HG02852 (cell line): ENCODE results near the gene MBP.

Source experiments
- ATAC-seq: cut with Tn5 transposase; IDR thresholded peaks from one replicate; pipeline ENCODE4 v1.9.1; 2021; ENCODE audit warnings: mild to moderate bottlenecking, moderate library complexity; ENCODE audit not compliant: unreplicated experiment

The MBP gene

DNA sequence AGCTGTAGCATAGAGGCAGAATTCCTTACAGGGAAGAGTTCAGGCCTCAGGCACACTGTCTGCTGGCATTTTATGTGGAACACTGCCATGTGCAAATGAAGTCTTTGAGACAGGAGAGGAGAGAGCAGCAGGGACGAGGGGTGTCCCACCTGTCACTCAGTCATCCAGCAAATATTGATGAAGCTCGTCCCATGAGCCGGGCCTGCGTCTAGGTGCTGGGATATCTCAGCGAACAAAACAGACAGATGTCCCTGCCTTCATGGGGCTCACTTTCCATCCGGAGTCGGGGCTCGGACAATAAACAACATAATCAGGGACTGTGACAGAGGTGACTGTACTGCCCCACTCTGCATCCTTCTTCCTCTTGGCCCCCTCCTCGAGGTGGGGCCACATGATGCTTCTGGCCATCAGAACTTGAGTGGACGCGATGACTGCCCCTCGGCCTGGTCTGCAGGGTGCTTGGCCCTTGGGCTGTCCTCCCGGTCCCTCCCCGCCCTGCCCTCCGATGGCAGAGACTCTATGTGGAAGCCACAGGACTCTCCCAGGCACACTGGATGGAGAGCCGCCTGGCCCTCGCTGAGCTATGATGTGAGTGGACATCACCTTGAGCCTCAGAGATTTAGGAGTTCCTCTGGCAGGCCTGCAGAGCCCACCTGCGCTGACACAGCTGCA, 78.8 kb downstream of the MBP start:
- no peak for ATAC-seq

DNA sequence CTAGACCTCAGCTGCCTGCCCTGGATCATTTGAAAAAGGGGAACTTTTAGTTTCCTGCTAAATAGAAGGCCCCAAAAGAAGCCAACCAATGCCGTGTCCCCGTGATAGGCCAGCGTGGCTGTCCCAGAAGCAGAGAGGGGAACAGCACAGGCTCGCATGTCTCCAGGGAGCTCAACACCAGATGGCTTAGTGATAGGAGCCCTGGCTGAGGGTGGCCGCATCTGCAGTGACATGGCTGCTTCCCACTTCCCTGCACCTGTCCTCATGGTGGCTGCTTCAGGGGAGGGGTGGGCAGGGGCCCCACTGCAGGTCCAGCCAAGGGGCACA, 79.6 kb downstream of the MBP start:
- no peak for ATAC-seq

DNA sequence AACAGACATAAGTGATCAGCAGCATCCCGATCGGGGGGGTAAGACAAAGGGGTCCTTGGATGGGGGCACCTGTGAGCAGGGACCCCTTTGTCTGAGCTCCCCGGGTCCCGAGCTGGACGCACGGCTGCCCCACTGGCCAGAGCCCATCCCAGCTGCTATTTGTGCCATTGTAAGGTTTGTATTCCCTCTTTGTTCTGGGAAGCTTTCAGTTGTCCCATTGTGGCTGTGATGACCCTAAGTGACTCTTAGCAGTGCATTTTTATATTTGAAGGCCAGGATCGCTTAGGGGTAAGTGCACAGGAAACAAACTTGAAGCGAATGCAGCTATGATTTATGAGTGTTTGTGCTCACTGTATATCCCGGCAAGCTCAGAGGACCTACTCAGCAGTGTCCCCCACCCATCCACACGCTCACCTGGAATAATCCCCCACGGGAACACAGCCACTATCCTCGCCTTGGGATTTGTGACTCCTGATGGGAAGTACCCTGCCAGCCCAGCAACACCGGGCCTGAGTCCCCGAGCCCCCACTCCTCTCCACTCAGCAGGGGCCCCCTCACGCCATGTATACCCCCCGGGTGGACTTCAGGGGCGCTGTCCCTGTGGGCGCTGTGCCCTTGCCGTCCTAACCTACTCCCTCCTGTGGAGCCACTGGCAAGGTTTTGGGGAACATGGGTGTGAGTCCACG, 80.1 kb downstream of the MBP start:
- ATAC-seq = no peak

DNA sequence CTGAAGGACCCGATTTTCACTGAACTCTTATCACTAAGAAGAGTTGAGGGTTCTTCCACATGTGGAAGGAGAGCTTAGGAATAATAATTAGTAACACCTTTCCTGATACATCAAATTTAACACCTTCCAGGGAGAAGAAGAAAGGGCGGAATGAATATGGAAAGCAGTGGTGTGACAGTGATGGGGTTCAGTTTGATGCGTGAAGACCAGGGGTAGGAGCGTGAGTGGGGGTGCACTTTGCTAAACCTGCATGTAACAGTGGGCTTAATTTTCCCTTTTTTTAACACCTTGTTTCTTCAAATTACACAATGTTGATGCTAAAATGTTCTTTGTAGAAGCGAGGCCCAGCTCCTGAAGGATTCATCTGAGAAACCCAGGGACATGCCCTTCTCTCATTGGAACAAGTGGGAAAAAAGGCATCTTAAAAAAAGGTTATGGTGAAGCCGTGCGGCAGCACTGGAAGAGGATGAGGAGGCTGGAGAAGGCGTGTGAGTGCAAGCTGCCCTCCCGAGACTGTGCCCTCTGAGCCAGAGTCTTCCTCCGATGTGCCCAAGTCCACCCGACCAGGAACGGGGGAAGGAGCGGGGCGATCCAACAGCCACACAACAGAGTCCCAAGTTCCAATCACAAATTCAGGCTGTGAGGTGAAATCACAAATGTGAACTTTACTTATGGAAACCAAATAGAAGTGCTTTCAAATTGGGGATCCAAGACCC, 80.8 kb downstream of the MBP start:
- no peak for ATAC-seq

DNA sequence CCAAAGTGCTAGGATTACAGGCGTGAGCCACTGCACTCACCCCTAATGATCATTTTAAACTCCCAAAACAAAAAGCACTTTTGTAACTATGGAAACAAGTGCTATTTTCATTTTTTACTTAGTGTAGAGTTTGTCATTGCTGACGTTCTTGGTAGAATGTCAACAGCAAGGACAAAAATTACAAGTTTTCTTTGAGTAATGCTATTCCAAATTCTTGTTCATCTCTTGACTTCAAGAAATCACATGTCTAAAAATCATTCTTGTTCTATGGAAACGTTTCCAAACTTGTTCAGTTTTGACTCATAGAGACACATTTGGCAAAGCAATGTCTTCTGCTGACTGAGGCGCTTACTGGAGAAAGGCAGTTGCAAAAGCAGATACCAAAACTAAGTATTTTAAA, 82.6 kb downstream of the MBP start:
- ATAC-seq = no peak

DNA sequence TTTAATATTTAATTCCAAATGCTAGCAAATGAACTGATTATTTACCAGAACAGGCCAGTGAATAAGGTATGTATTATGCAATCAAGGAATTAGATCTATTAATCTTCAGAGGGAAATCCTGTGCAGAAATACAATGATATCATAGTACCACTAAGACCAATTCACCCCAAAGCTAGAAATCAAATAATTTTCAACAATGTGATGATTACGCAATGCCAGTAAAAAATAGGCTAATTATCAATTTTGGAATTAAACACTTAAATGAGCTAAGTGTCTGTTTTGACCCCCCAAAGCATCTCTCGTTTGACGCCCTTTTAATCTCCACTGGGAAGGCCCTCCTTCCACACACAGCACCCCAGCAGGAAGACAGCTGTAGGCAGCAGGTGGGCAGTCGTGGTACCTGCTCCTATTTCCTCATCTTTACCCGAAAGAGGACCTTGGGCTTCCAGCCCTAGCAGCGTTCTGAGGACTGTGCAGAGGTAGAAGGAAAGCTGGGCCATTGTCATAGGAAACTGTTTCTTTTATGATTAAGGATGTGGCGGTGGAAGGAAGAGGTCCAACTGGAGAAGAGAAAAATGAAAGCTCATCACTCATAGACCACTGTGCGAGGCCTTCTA, 84.7 kb downstream of the MBP start:
- no peak for ATAC-seq

DNA sequence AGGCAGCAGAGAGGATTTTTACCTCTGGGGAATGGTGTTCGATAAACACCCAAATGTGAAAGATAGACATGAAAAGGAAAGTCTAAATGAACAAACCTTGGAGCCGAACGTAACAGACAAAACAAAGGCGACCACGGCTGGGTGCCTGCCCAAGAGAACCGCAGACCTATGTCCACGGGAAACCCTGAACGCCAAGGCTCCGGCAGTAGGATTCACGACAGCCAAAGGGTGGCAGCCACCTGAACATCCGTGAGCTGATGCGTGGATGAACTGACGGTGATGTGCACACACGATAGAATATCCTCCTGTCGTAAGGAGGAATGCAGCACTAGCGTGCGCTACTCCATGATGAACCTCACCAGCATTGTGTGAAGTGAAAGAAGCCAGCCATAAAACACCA, 85.6 kb downstream of the MBP start:
- ATAC-seq = no peak

DNA sequence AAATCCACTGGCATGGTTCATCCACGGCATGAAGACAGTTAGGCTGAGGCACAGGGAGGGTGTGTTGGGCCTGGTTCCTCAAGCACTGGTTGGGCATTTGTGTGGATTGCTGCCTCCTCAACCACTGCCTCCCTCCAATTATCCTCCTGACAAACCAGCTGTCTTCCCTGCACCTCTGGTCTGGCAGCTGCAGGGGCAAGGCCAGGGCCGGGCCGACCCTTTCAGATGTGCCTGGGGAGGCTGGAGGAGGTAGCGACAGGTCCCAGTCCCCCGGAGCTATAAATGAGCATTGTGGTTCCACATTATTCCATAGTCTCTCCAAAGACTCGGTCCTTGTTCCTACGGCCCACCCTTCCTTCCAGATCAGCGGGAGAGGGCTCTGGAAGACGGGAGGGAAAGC, 86.2 kb downstream of the MBP start:
- ATAC-seq = no peak

DNA sequence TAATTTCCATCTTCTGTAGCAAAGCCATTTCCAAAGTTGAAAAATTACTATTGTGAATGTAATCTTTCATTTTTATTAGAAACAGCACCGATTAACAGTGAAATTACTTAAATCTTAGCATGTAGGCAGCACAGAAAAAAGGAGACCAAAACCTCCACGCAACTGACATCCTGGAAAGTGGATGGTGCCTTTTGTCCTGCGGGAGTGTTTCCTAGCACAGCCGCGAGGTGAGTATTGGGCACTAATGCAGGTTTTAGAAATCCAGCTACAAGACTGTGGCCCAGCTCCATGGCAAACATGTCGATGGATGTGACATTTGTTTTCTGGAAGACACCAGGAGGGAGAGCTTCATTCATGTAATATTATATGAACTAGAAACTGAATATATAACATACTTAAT, 86.9 kb downstream of the MBP start:
- ATAC-seq = no peak

DNA sequence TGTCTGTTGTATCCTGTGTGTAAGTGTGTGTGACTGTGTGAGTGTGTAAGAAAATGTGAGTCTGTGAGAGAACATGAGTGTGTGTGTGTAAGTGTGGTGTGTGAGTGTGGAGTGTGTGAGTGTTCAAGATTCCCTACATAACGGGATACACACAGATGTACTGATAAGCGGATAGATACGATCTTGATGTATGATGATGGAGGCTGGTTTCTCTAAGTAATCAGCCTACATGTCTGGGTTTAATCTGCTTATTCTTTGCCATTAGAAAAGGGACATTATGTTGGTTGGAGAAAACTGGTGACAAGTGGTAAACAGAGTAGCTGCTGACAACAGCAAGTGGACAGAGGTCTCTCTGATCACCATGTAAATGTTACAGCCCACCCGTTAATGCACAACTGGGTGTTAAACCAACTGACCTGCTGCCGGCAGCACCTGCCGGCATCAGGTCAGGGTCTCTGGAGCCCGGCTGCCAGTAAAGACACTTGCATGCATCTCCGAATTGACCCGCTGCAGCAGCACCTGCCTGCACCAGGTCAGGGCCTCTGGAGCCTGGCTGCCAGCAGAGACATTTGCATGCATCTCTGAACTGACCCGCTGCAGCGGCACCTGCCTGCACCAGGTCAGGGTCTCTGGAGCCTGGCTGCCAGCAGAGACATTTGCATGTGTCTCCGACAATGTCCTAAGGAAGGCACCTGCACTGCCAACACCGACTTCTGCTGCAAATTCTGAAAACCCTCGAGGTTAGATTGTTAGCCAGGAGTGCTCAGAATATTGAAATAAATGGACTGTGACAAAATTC, 87.5 kb downstream of the MBP start:
- ATAC-seq = no peak

DNA sequence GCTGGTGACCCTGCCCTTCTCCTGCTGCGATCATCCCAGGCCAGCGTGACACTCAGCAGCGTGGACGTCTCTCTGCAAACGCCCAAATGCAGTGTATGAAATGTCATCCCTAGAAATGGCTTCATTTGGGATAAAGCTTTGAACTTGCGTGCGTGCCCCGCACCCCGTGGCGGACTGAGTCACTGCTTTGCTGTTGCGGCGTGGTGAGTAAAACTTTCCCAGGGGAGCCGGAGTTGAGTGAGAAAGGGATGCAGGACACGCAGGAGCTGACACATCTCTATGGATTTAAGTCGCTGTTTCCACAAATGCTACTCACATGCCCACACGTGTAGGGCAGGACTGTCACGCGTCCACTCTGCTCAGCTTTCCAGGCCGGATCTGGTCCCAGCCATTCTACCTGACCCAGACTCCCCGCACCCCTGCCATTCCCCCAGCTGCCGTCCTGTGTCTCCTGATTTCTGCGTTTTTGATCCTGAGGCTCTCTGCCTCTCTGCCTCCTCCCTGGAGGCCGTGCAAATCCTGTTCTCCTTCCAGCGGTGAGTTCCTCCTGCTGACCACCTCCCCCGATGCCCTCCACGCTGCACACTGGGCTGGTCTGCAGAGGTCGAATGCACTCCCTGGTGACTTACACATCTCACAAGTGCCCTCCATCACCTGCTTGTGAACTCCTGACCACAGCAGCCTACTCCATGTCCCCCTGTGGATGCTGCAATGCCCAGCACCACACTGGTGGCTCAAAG, 88.9 kb downstream of the MBP start:
- ATAC-seq = no peak

DNA sequence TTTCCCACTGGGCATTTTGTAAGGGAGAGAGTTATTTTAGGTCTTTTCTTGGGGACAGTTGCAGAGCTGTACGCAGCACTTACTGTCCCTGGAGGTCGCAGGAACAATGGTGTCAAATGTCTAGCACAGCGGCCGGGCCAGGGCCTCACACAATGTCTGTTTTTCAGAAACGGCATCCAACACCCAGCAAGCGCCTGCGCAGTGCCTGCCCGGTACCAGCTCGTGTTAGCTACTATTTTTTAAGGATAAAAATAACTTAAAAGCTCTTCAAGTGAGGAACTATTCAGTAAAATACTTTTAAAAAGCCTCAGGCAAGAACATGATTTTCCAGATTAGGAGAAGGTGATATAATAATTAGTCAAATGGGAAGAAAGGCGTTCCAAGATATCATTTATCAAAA, 90.0 kb downstream of the MBP start:
- no peak for ATAC-seq

DNA sequence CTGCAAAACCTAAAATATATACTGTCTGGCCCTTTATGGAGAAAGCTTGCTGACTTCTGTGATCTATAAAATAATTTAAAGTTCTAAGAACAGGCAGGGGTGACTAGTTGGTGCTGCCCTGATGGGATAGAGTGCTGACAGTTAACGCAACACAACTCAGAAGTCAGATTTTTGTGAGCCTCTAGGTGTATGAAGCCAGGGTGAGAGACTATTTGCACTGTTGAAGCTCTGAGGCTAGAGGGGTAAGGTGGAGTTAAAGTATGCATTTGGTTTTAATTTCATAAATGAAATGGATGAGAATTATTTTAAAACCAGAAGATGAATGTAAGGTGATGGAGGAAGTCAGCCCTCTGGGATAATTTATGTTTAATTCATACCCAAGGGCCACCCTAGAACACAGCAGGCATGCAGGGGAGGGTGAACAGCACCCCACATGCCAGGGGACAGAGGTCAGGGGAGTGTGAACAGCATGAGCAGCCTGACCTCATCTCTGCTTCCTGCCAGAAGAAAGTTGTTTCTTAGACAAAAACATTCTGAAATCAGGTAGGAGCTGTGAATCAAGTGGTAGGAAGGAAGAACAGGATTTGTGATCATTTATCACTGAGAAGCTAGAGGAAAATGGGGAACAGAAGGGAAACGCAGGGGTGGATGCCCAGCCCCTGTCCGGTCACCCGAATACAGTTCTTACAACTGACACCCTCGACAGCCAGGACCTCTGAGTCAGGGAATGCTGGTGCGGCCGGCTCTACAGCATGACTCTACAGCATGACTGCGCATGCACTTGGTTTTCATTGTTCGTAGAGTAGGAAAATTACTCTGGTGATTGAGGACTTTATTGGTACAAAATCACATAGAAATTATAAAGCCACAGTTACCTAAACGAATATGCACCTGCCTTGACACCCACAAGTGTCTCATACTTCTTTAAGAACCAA, 93.1 kb downstream of the MBP start:
- no peak for ATAC-seq

DNA sequence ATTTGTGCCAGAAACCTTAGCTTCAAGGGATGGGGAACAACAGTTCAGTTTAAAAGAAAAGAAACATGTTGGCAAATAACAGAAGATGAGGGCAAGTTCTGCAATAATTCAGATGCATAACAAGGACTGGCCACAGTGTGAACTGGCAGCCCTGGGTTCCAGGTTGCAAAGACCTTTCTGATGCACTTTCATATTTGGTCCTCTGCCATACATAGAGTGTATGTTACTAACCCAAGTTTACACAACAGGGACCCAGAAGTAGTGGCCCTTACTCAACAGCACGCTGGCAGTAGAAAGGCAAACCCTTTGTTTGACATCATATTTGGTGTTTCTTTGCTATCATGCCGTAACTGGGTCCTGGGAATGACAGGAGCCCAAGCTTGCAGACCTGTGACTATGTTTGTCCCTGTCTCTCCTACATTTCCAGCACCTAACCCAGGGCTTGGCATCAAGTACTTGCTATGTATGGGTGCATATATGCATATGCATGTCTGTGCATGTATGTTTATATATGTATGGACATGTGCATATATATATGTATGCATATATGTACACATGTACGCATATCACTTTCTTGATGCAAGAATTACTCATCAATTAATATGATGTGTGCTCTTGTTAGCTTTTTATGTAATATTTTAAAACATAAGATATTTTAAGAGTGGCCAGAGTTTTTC, 94.3 kb downstream of the MBP start:
- ATAC-seq = no peak

DNA sequence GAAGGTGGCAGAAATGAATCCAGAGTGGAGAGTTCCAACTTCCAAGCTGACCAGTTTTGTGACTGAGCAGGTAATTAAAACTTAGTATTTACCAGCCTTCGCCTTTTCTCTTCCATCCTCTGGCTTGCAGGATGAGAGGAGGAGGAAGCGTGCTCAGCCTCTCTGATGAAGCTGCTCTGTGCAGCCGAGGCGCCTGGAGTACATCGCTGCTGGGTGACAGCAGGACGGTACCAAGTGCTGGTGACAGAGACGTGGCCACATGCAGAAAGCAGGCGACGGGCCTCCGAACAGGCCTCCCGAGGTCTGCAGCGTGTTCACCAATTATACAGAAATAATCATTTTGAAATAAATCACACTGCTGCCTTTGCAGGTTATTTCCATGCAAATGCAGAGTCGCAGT, 95.0 kb downstream of the MBP start:
- no peak for ATAC-seq

DNA sequence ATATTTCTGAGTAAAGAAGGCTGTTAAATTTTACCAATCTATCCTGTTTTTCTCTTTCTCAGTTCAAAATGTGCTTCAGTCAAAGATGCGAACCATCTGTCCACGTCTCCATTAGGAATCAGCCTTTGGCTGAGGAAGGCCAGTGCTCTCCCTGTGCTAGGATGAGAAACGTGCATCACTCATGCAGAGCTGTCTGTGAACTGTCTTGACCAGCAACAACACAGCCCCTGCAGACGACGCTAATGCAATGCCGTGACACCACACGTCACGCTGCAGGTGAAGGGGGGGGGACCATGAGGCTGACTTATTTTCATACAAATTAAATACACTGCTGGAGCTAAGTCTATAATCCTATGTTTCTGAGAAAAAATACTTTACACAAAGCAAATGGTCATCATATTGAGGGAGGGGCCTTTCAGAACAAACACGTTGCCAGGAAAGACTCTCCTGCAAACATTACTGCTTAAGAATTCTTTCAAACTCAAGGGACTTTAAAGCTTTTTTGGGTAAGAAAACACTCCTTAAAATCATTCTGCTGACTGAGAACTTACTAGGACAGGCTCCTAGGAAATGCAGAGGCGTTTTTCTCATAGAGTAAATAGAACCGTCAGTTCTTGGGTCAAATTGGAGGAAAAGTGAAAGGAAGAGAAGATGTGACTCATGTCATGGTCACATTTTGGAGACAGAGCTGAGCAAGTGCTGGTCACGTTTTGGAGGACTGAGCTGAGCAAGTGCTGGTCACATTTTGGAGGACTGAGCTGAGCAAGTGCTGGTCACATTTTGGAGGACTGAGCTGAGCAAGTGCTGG, 97.0 kb downstream of the MBP start:
- ATAC-seq = no peak

DNA sequence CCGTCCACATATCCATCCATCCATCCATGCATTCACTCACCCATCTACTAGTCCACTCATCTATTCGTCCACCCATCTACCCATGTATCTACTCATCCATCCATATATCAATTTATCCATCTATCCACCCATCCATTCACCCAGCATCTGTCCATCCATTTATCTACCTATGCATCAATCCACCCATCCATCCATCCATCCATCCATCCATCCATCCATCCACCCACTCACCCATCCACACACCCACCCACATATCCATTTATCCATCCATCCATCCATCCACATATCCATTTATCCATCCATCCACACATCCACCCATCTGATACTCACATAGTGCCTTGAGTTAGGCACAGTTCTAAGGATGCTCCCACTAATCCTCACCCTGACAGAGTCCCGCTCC, 99.0 kb downstream of the MBP start:
- ATAC-seq = no peak

DNA sequence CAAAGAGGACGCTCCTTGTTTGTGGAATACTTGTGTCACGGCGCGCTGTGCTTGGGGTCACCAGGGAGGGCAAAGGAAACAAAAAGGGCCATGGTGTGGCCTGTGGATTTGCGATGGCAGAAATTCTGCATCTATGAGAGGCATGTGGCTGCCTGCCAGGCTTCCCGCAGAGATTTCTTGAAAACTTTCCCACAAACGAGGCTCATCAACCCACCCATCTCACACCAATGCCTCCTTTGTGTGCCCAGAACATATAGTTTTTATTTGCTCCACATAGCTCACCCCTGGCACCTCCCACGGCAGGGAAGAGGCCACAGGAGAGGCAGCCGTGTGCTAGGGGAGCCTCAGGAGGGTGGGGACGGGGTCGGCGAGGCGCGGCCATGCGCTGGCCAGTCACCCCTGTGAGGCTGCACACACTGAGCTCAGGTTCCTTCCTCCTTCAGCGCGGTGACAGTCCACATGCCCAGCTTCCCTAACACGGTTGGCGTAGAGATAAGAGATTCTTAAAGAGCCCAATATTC, 100.3 kb downstream of the MBP start:
- ATAC-seq = no peak
